ENCODE data around the gene COMTD1.
"Not testable (repeated sequence)": the region's sequence is repeated elsewhere in the genome, so short reads cannot be mapped to it uniquely, and the experiment has no call there.

COMTD1 gene

DNA sequence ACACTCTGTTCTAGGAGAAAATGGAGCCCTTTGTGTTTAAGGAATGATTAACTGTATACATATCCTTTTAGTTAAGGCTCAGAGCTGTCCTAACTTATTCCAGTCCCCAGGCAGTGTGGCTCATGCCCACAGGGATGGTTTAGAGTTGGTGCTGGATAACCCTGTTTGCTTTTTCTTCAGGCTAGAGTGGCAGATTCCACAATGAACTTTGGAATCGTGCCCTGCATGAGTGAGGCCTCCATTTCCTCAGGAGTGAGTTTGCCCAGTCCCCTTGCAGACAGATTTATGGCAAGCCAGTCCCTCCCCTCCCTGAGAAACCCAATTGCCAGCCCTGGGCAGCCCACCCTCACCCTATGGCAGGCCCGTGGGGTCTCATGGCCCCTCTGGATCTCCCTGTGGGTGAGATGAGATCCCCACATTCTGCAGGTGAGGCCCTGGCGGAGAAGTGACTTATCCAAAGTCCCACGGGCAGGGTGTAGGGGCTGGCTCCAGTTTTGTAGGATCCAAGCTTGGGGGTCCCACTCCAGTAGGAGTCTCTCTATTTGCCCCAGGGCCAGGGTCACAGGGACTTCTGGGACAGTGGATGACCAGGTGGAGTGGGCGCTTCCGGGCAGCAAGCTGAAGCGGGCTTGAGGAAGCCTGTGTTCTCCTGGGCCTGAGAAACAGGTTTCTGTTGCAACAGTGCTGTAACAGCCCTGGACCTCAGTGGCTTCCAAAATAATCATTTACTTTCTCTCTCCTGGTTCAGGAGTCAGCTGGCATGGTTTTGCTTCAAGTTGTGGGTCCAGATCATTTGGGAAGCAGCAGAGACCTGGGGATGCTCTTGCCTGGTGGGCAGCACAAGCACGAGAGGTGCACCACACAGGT is 9.0 kb upstream of the COMTD1 start:
- no peak for DNase-seq

DNA sequence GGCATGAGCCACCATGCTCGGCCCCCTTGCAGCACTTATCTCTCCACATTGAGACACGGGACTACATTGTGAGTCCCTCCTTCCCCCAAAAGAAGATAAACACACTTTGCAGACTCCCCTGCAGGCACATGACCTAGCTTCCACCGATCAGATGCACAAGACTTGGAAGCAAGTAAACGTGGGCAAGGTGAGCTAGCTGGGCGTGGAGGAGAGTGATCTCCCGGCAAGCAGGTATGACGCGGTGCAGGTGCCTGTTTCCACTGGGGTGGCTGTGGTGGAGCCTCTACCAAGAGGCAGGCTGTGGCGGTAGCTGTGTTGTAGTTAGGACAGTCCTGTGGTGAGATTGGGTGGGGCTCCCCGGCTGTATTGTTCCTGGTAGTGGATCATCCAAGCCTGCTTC is 7.7 kb upstream of the COMTD1 start:
- no peak for DNase-seq

DNA sequence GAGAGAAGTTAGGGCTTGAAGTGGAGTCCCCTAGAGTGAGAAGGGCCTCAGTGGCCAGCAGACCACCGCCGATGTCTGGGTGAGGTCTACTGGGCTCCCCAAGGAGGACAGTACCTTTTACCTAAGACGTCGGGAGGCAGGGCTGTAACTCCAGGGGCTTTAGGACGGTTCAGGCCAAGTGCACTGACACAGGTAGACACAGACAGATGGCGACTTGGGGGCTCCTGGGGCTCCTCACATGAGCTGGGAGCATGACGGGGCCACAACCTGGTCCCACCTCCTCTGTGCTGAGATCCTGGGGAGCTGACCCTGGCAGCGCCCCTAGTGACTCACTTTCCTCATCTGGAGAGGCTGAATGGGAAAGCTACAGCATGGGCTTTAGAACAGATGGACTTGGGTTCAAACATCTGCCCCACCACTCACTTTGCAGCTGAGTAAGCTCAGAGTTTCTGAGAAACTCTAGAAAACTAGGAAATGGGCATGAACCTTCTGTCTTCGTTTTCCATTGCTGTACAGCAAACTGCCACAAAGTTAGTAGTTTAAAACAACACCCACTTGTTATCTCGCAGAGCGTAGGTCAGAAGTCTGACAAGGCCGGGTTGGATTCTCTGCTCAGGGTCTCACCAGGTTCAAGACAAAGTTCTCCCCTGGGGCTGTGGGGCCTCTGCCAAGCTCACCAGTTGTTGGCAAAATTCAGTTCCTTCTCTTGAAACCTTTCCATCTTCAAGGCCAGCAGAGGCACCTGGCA is 4.7 kb upstream of the COMTD1 start:
- DNase-seq = no peak

DNA sequence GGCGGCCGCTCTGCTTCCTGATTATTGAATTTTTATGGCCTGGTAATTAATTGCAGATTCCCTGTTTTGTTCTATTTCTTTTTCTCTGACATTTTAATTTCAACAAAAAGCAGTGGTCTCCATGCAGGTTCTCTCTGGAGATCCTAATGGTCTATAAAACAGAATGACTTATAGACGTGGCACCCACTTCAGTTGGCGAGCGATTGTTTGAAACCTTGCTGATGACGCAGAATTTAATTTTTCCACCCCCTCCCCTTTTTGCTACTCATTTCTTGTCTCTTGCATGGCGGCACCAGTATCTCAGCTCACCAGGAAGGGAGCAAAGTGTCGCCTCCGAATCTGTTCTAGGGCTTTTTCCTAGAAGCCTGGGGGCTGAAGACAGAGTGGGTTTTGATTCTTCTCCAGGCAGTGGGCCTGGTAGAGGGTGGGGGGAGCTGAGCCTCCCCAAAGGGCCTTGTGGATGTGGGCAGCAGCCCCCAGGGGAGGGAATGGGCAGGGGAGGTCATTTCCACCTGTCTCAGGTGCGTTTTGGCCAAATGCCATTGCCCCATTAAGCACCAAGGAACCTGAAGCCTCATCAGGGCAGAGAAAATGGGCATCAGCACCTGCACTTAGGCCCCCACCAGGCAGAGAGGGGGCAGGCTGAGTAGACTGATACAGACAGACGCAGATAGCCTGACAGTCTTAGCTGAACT is 3.5 kb upstream of the COMTD1 start:
- DNase-seq = no peak

DNA sequence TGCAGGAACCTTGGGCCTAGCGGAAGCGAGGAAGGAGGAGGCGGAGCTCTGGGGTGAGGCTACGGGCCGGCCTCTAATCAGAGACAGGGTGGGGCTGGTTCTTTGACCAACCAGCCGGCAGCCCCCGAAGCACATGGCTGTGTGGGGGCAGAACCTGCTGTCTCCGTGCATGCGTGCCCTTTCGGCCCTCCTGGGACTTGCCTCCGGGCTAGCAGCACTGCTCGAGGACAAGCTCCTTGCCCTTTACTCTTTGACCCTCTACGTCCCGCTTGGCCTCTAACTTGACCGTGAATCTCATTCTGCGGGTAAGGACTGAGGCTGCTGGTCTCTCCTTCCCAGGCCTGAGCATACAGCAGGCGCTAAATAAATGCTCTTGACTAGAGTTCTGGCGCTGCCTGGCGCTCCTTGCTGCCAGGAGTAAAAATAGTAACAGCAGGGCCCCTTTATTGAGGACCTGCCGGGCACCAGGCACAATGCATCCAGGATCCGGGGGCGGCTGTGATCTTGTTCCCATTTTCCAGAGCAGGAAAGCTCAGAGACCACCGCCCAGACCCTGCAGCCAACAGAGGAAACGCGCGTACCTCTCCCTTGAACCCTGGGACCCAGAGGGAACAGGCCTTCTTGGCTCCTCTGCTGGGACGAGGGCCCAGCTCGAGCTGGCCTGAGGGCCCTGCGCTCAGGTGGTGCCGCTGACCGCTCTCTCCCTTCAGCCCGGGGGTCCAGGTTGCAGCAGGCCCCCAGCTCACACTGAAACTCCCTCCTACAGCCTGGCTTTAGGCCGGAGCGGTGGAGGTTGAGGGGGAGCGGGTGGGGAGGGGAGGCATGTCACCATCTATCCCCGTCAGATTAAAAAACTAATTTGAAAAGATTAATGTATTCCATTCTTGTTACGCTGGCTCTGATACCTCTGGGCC is 2.7 kb upstream of the COMTD1 start:
- DNase-seq = no peak

DNA sequence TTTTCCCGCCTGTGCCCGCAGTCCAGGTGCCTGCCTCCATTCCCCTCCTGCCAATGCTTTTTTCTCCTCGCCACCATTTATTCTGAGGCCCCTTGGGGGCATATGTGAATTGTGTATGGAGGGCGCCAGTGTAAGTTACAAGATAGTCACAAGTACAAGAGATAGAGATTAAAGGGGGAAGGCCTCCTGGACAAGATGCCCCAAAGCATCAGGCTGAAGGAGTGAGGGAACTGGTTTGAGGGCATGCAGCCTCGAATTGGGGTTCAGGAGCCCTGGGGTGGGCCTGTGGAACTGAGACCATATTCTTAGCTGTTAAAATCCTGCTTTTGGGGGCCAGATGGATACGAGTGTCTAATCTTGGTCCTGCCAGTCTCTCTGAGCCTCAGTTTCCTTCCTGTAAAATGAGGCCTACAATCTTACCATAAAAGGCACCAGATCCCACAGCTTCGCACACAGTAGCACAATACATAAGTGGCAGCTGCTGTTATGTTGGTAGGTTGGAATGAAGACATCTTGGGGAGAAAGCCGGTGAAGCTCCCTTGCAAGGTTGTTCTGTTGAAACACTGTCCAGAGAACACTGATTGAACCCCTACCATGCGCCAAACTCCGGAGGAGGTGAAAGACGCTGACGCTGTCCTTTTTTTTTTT is 545 bp upstream of the COMTD1 start:
- no peak for DNase-seq

DNA sequence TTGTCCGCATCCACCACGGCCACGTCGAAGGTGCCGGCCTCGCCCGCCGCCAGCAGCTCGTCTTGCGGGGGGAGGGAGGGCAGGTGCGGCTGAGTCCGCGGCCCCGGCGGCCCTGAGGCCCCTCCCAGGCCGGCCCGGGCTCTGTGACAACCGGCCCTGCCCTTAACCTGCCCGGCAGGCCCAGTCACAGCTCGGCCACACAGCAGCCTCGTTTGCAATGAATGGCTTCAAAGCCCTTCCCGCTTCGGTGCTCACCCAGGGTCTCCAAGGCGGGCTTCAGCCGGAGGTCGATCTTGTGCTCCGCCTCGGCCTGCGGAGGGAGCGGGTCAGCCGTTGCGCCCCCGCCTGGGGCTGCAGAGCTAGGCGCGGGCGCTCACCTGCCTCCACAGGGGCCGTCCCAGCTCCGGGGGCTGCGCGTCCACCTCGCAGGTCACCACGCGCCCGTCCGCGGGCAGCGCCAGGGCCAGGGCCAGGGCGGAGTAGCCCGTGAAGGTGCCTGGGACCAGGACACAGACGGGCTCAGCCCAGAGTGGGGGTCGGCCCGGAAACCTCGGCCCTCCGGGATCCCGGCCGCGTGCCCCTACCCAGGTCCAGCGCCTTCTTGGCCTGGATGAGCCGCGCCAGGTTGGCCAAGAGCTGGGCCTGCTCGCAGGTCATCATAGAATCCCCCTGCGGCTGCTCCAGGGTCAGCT is 928 bp downstream of the COMTD1 start:
- peak in 1 of 2 donors; percentile 3 for DNase-seq

DNA sequence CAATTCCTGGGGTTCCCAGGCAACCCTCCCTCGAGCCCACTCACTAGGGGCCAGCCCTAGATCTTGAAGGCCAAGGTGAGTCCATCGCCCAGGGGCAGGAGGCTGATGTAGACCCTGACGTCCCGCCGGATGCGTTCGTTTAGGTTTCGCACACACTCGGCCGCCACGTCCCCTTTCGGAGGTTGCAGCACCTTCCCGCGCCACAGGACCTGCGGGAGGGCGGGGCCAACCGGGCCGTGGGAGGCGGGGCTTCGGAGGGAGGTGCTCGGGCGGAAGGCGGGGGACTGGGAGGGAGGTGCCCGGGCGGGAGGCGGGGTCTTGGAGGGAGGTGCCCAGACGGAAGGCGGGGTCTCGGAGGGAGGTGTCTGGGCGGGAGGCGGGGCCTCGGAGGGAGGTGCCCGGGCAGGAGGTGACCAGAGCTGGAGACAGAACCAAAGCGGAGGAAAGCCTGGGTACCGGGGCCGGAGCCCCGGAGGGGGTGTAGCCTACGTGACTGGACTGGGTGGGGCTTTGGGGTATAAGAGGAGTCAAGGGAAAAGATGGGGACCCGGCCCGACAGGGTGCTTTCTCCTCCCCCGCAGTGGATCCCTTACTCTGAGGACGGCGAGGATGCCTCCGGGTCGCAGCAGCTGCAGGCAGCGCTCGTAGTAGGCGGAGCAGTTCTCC is 1.6 kb downstream of the COMTD1 start:
- peak; percentile 96 to 98 for DNase-seq

DNA sequence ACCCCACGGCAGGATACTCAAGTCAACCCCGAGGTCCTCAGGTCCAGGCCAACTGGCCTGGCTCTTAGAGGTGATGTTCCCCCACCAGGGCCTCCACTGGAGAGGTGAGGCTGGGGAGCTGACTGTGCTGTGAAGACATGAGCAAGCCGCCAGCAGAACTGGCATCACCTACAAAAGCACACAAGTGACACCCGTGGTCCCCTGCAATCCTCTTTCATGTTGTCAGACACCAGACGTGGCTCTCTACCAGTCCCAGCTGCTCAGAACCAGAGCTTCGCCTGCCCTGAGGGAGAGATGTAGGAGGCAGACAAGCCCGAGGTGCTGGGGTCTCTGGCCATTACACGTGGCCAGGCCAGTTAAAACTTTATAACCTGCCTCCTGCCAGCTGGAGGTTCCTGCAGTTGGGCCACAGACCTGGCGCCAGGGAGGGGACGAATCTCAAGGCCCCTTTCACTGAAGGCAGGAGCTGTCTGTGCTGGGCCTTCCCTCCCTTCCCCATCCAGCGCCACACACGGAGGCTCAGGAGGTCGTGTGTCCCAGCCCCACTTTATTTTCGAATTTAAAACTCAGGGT is 2.2 kb downstream of the COMTD1 start:
- peak; percentile 16 to 17 for DNase-seq

DNA sequence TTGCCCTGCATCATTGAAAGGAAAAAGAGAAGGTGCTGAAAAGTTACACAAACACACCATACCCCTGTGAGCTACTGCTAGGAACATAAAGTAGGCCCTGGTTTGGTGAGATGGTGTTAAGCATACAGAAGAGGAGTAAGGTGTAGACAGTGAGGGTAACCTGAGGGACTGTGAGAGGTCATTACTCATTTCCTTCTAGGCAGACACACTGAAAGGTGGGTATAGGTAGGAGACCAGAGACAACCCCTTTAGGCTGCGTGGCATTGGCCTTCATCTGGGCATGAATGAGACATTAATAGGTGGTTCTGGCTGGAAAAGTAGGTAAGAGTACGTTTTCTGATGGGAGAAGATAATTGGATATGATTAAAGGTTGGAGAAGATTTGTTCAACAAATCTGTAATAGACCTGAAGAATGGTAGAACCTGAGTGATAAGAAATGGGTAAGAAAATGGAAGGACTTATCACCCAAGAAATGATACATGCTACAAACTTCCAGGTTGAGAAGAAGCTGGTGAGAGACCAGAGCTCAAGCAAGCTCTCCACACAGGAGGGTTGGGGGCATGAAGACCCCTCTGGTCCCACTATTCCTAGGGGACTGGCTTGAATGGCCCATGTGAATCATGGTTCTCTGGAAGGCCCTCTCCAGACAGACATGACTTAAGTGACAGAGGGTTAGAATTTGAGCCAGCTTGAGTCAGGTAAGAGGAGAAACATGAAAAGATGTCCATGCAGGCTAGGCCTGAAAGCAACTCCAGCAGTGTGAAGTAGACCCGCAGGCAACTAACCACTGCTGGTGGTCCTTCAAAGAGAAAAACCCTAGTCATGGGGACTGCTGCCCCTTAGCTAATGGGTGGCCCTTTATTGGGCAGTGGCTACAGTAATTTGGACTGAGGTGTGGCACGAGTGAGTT is 3.8 kb downstream of the COMTD1 start:
- no peak for DNase-seq

DNA sequence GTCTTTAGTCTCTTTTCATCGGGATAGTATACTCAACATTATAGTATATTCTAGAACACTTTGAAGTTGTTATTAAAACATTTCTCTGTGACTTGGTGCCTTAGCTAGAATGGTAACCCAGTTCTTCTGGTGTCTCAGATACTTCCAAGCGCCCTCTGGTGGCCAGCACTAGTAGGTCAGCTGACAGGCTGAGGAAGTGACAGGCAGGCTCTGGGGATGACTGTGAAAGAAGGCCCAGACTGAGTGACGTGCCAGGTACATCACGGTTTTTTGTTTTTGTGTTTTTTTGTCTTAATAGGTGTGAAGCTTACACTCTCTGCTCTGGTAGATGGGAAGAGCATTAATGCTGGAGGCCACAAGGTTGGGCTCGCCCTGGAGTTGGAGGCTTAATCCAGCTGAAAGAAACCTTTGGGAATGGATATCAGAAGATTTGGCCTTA is 5.1 kb downstream of the COMTD1 start:
- DNase-seq = peak; percentile 94 to 97

DNA sequence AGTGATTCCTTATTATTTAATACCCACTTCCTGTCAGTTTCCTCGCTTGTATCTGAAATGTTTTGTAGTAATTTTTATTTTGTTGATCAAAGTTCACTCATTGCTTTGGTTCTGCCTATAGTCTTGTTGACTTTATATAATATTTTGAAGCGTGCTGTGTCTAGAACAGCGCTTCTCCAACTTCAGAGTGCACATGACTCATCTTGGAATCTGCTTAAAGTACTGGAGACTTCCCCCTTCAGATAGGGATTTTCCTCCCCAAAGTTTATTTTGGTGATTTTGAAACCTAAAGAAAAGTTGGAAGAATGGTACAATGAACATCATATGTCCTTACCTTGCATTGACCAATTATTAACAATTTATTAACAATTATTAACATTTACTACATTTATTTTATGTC is 5.8 kb downstream of the COMTD1 start:
- DNase-seq = no peak

DNA sequence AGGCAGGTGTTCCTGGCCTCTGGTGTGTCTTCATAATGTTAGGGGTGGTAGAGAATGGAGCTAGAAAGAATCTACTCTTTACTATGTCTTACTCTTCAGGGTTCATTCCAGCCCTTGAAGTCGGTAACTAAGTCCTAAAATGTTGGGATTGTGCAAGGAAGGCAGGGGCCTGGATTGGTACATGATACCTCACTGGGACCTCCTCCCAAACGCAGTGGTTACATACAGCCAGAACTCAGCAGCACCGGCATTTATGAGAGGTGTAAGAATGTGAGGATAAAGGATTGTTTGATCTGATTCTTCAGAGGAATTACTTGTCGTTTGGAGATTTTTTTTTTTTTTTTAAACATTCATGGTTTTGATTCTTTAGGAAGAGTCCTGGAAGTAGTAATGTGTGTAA is 6.9 kb downstream of the COMTD1 start:
- DNase-seq = no peak

DNA sequence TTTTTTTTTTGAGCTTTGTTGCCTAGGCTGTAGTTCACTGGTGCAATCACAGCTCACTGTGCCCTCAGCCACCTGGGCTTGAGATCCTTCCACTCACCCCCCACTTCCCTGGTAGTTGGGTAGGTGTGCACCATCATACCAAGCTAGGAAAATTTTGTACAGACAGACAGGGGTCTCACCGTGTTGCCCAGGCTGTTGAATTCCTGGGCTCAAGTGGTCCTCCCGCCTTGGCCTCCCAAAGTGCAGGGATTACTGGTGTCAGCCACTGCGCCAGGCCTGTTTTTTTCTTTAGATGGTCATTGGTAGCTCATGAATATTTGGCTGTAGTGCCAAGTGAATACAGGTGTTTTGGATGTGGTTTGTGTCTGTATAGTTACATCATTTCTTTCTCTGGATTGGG is 7.5 kb downstream of the COMTD1 start:
- DNase-seq = no peak

DNA sequence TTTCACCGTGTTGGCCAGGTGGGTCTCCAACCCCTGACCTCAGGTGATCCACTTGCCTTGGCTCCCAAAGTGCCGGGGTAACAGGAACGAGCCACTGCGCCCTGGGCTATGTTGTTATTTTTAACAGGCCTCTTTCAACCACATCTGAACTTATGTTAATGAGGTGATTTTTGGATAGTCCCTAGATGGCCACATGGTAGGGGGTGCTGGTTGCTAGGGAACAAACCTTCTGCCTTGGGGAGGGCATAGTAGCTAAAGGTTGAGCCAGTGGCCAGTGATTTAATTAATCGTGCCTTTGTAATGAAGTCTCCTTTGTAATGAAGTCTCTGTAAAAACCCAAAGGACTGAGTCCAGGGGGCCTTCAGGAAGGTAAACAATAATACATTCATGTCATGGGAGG is 9.1 kb downstream of the COMTD1 start:
- DNase-seq = no peak

DNA sequence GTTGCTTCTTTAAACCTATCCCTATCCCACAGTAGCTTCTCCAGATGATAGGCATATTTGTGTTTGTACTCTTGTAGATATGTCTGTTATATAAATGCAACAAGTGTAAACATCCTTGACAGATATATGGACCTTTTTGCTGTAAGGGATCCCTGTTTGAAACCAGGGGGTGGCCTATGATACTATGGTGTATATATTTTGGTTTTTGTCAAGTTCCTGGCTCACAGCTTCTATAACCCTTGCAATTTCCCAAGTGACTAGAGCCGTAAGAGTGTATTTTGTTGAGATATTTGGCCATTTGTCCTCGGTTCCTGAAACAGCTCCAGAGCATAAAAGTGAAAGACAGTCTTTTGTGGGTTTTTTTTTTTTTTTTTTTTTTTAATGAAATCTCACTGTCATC is 9.7 kb downstream of the COMTD1 start:
- no peak for DNase-seq

DNA sequence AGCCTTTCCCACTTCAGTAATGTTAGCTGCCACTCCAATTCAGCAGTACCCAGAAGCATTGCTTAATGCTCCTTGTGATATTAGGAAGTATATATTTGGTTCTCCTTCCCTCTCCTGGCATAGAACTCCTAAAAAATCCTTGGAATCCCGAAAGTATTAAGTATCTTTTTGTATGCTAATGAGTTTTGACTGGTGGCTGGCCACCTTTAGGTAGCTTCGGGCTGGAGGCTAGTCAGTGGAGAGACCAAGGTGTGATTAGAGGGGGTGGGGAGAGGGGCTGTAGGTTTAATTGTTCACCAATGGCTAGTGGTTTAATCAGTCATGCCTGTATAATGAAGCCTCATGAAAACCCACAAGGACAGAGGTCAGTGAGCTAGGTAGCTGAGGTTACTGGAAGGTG is 12.2 kb downstream of the COMTD1 start:
- no peak for DNase-seq

DNA sequence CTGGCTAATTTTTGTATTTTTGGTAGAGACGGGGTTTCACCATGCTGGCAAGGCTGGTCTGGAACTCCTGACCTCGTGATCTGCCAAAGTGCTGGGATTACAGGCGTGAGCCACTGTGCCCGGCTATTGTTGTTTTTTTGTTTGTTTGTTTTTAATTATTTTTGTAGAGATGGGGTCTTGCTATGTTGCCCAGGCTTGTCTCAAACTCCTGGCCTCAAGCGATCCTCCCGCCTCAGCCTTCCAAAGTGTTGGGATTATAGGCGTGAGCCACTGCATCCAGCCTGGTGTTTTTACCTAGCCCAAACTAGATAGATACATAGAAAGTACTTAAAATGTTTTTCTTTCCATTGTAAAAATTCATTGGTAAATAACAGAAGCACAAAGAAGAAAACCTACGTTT is 14.3 kb downstream of the COMTD1 start:
- not testable (repeated sequence) for DNase-seq

DNA sequence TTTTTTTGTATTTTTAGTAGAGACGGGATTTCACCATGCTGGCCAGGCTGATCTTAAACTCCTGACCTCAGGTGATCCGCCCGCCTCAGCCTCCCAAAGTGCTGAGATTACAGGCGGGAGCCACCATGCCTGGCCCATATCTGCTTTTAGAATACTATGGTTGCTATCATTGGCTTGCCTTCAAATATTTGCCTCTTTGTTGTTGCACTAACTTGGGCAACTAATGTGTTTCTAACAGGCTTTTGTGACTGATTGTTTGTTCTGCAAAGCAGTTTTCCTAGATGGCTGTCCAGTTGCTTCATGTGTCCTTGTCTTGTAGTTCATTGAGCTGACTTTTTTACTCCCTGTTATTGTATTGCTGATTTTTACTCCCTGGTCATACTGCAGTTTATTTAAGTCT is 15.5 kb downstream of the COMTD1 start:
- no peak for DNase-seq

All from CD4-positive, alpha-beta T cell treated with Interleukin-1 beta for 1 hour (primary cell).